PC-3 (cell line): Measurements from ENCODE around the gene TRMT2A. TPM values are rescaled to one million over a fixed set of nuclear protein-coding genes. Genes with fewer than 3 reads are reported as not detected.

Experiments
- ATAC-seq: fragments of 200-7000 bp; cut with Tn5 transposase; 2 replicates; pipeline ENCODE4 v1.9.1; 2020; ENCODE audit warnings: mild to moderate bottlenecking, moderate library complexity
- BruUV-seq: library from RNA; stranded (reverse); fragments of 400-500 nt; replicated peaks from 2 replicates; lab custom pipeline; 2021; lab: Mats Ljungman, UMichigan
- CTCF ChIA-PET: fragments of 300-600 bp; sonication (Branson Sonifier 250); formaldehyde crosslinking; loops from one replicate; lab custom pipeline; 2022; ENCODE audit warnings: antibody characterized with exemption; lab: Charles Lee
- POLR2A ChIA-PET: fragments of 300-600 bp; sonication (Branson Sonifier 250); formaldehyde crosslinking; loops from one replicate; lab custom pipeline; 2022; ENCODE audit warnings: antibody characterized with exemption; ENCODE audit not compliant: unreplicated experiment; lab: Charles Lee
- DNase-seq: peaks from one replicate; pipeline ENCODE4 v3.0.0-alpha.2; 2015
- H2AFZ ChIP-seq: fragments of 300-600 bp; sonication (generic); 2 replicates; pipeline ENCODE4 v1.6.0; 2016; ENCODE audit warnings: antibody characterized with exemption, low read length
- H3F3A ChIP-seq: fragments of 300-600 bp; sonication (generic); one replicate; pipeline ENCODE4 v1.6.0; 2017; ENCODE audit warnings: antibody characterized with exemption, low read length, control low read depth, mild to moderate bottlenecking; ENCODE audit not compliant: unreplicated experiment
- H3K27ac ChIP-seq: fragments of 300-600 bp; sonication (generic); 2 replicates; pipeline ENCODE4 v1.5.1; 2016; ENCODE audit warnings: mild to moderate bottlenecking, low read length
- H3K27me3 ChIP-seq: fragments of 300-600 bp; sonication (generic); 2 replicates; pipeline ENCODE4 v1.6.1; 2016; ENCODE audit warnings: low read length, mixed read lengths
- H3K36me3 ChIP-seq: fragments of 300-600 bp; sonication (generic); 2 replicates; pipeline ENCODE4 v1.6.1; 2016; ENCODE audit warnings: low read depth, mixed run types, low read length, mixed read lengths
- H3K4me1 ChIP-seq: fragments of 300-600 bp; sonication (generic); 2 replicates; pipeline ENCODE4 v1.5.1; 2016; ENCODE audit warnings: low read length; ENCODE audit not compliant: insufficient read depth
- H3K4me2 ChIP-seq: fragments of 300-600 bp; sonication (generic); 2 replicates; pipeline ENCODE4 v1.6.0; 2016; ENCODE audit warnings: low read length
- H3K4me3 ChIP-seq: fragments of 300-600 bp; sonication (generic); 2 replicates; pipeline ENCODE4 v1.5.1; 2016; ENCODE audit warnings: mild to moderate bottlenecking, low read length, mixed read lengths
- H3K79me2 ChIP-seq: fragments of 300-600 bp; sonication (generic); 2 replicates; pipeline ENCODE4 v1.6.1; 2017; ENCODE audit warnings: low read length, mixed read lengths
- H3K9ac ChIP-seq: fragments of 300-600 bp; sonication (generic); 2 replicates; pipeline ENCODE4 v1.6.0; 2016; ENCODE audit warnings: mild to moderate bottlenecking, low read length
- H3K9me2 ChIP-seq: fragments of 300-600 bp; sonication (generic); replicated peaks from 2 replicates; pipeline ENCODE4 v1.6.1; 2016; ENCODE audit warnings: mixed run types, low read length, mixed read lengths
- H3K9me3 ChIP-seq: fragments of 300-600 bp; sonication (generic); 2 replicates; pipeline ENCODE4 v1.6.1; 2016; ENCODE audit warnings: low read length, mixed read lengths
- H4K20me1 ChIP-seq: fragments of 300-600 bp; sonication (generic); 2 replicates; pipeline ENCODE4 v1.6.1; 2016; ENCODE audit warnings: low read length, mixed read lengths
- CTCF ChIP-seq: fragments of 300-600 bp; sonication (generic); conservative IDR thresholded peaks from 2 replicates; pipeline ENCODE4 v1.5.1; 2017; ENCODE audit warnings: antibody characterized with exemption, low read depth, mild to moderate bottlenecking, low read length
- EZH2 ChIP-seq: fragments of 300-600 bp; sonication (generic); IDR thresholded peaks from one replicate; pipeline ENCODE4 v1.6.1; 2017; ENCODE audit warnings: antibody characterized with exemption, mild to moderate bottlenecking, low read length; ENCODE audit not compliant: unreplicated experiment
- EZH2phosphoT487 ChIP-seq: fragments of 300-600 bp; sonication (generic); IDR thresholded peaks from 2 replicates; pipeline ENCODE4 v1.6.1; 2018; ENCODE audit warnings: mild to moderate bottlenecking, antibody characterized with exemption, low read length, borderline replicate concordance
- intact Hi-C: fragments of 100-400 bp; cut with micrococcal nuclease; formaldehyde crosslinking; loops from 2 replicates; pipeline ENCODE4 v1.9.0; 2023
- total RNA-seq: library from RNA; depleted of rRNA; stranded (reverse); fragments of >200 nt; gene quantifications from 2 replicates; pipeline ENCODE4 v1.2.3, GENCODE V29; 2014

Gene TRMT2A
- total RNA-seq, 1 experiment from 2014 or later, result 62.1 TPM

- ATAC-seq, result no peak
- no TSS peak for BruUV-seq
- intact Hi-C loops, result no loop called here
- DNase-seq, result no peak
- H3K9me2 ChIP-seq, result no peaks in the 10 kb centered on the region
- TF ChIP-seq CTCF, result no peak
- TF ChIP-seq EZH2phosphoT487, result no peak
- TF ChIP-seq EZH2, result no peak
- H3K9me3 ChIP-seq, result no peaks in the 10 kb centered on the region
- peaks cover 30% of the 10 kb centered on the region for H3K36me3 ChIP-seq
- peaks cover 5% of the 10 kb centered on the region; the same call in 1 of the 2 replicates for H3K79me2 ChIP-seq
- H3K4me1 ChIP-seq, result no peaks in the 10 kb centered on the region
- H4K20me1 ChIP-seq, result no peaks in the 10 kb centered on the region
- ChIA-PET POLR2A (no interaction called here), CTCF (no interaction called here)
- no peaks in the 10 kb centered on the region for H3F3A ChIP-seq
- no peak overlapping the region for H3K27ac ChIP-seq
- H3K27me3 ChIP-seq, result no peaks in the 10 kb centered on the region
- H3K9ac ChIP-seq, result no peak overlapping the region
- H3K4me2 ChIP-seq, result no peak overlapping the region
- H3K4me3 ChIP-seq, result no peak overlapping the region
- H2AFZ ChIP-seq, result no peak overlapping the region
Measured at GRCh38 chr22:20109411-20110358, 7.3 kb downstream of the TRMT2A start.

- no peaks in the 10 kb centered on the region for H3K27me3 ChIP-seq
- ATAC-seq (no peak), DNase-seq (no peak)
- H3F3A ChIP-seq, result no peaks in the 10 kb centered on the region
- no peaks in the 10 kb centered on the region for H3K9me2 ChIP-seq
- TF ChIP-seq CTCF (no peak), EZH2phosphoT487 (no peak), EZH2 (no peak)
- no peak overlapping the region for H3K4me2 ChIP-seq
- ChIA-PET CTCF (no interaction called here), POLR2A (no interaction called here)
- no TSS peak for BruUV-seq
- intact Hi-C loops, result no loop called here
- H3K27ac ChIP-seq, result no peak overlapping the region
- H2AFZ ChIP-seq, result no peak overlapping the region
- H3K4me3 ChIP-seq, result no peak overlapping the region
- no peaks in the 10 kb centered on the region for H3K9me3 ChIP-seq
- H3K79me2 ChIP-seq, result peaks cover 2% of the 10 kb centered on the region; the same call in 1 of the 2 replicates
- no peak overlapping the region for H3K9ac ChIP-seq
- H3K36me3 ChIP-seq, result peaks cover 28% of the 10 kb centered on the region
- no peaks in the 10 kb centered on the region for H3K4me1 ChIP-seq
- H4K20me1 ChIP-seq, result no peaks in the 10 kb centered on the region
Measured at GRCh38 chr22:20108757-20109230, 8.2 kb downstream of the TRMT2A start.
